ENCODE measurements around the gene FOXN4.
"Not testable (repeated sequence)": the region's sequence is repeated elsewhere in the genome, so short reads cannot be mapped to it uniquely, and the experiment has no call there.

The FOXN4 gene

GRCh38 chr12:109308534-109309380 is at the start of gene FOXN4:
Gene FOXN4, minus strand, starts transcription at chr12:109309284. Its CDS starts 963 bp downstream, at chr12:109308321.
- DNase-seq, result no peak

GRCh38 chr12:109358154-109358869 is 49.2 kb upstream of the FOXN4 start:
- no peak for DNase-seq

GRCh38 chr12:109357032-109357431 is 47.9 kb upstream of the FOXN4 start:
- no peak for DNase-seq

GRCh38 chr12:109356577-109356976 is 47.5 kb upstream of the FOXN4 start:
- no peak for DNase-seq

GRCh38 chr12:109352184-109352583 is 43.1 kb upstream of the FOXN4 start:
- no peak for DNase-seq

GRCh38 chr12:109347589-109347988 is 38.5 kb upstream of the FOXN4 start, which contains the start of gene MYO1H:
Gene MYO1H, plus strand, starts transcription at chr12:109347900. Its CDS starts 61 bp downstream, at chr12:109347961.
- DNase-seq, result no peak

- DNase-seq, result no peak
These were observed 37.8 kb upstream of the FOXN4 start for GRCh38 chr12:109346920-109347319.

- no peak for DNase-seq
These were observed 36.3 kb upstream of the FOXN4 start for GRCh38 chr12:109345428-109345827.

- DNase-seq, result no peak
These were observed 34.6 kb upstream of the FOXN4 start for GRCh38 chr12:109343677-109344076.

- DNase-seq, result no peak
These were observed 27.5 kb upstream of the FOXN4 start for GRCh38 chr12:109336593-109336992.

- no peak for DNase-seq
These were observed 25.8 kb upstream of the FOXN4 start for GRCh38 chr12:109334887-109335286.

GRCh38 chr12:109331301-109331952 is 22.3 kb upstream of the FOXN4 start:
- DNase-seq, result no peak

- DNase-seq, result no peak
These were observed 21.5 kb upstream of the FOXN4 start for GRCh38 chr12:109330282-109331230.

- DNase-seq, result no peak
These were observed 20.6 kb upstream of the FOXN4 start for GRCh38 chr12:109329686-109330085.

GRCh38 chr12:109329003-109329402 is 19.9 kb upstream of the FOXN4 start:
- no peak for DNase-seq

- DNase-seq, result not testable (repeated sequence)
These were observed 12.2 kb upstream of the FOXN4 start for GRCh38 chr12:109321294-109321693.

GRCh38 chr12:109310247-109311125 is 1.4 kb upstream of the FOXN4 start:
- no peak for DNase-seq

- no peak for DNase-seq
These were observed 530 bp upstream of the FOXN4 start for GRCh38 chr12:109309381-109310246.

GRCh38 chr12:109307051-109307450 is 2.0 kb downstream of the FOXN4 start:
- DNase-seq, result no peak

GRCh38 chr12:109305547-109305946 is 3.5 kb downstream of the FOXN4 start:
- DNase-seq, result no peak
